GM19099 (cell line): ENCODE measurements around the gene ZNF423.

Source experiments
- POLR2A ChIP-seq: IDR thresholded peaks from 3 replicates; pipeline ENCODE4 v1.6.1; 2011; ENCODE audit warnings: low read depth; ENCODE audit not compliant: insufficient read length; ENCODE audit errors: extremely low read depth

ZNF423 gene

GRCh38 chr16:49700251-49701064 is 155.5 kb downstream of the ZNF423 start:
- no peak for TF ChIP-seq POLR2A

- TF ChIP-seq POLR2A, result no peak
Measured at GRCh38 chr16:49699841-49700175, 156.1 kb downstream of the ZNF423 start.

GRCh38 chr16:49698931-49699840 is 156.7 kb downstream of the ZNF423 start:
- TF ChIP-seq POLR2A, result no peak

DNA sequence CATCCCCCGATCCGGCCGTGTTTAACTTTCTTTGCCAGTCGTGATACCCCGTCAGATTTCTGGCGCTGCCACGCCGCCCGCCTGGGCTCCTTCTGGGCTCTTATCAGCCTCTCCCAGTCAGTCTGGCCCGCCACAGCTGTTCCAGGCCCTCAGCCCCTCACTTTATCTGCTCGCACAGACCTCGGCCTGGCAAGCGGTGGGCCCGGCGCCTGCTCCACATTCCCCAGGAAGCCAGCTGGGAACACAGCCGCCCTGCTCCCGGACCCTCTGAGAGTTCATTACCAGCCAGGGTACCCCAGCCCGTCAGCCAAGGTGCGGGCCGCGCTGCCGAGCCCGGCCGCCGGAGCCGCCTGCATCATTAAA is 157.5 kb downstream of the ZNF423 start:
- TF ChIP-seq POLR2A, result no peak

DNA sequence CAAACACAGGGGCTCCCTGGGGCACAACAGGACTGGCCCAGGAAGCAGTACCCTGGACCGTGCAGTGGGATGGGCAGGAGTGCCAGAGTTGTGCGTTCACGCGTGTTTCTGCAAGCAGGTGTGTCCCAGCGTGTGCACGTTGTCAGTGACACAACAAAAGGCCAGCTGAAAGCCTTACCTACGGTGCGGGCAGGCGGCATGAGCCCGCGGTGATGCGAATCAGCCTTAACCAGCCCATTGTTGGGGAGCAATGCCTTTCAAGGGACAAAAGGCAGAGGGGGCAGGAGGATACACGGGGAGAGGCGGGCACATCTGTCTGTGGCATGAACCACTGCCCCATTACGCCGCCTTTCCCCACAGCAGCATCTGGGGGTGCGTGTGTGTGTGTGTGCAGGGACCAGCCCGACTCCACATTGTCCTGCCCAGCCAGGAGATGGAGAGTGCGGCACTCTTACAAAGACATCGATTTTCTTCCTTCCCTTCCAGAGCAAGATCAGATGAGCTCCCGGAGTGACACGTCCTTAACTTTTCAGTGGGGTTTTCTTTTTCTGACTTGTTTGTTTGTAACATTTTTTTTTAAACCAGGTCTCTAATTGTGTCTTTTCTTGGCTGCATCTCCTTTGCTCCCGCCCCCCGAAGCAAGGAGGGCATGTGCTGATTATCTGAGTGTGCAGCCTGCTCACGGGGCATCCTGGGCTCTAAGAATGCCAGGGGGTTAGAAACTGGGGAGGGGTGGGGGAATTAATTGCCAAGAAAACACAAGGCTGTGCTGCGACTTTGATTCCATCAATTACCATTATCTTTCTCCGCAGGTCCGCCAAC is 158.1 kb downstream of the ZNF423 start:
- no peak for TF ChIP-seq POLR2A

DNA sequence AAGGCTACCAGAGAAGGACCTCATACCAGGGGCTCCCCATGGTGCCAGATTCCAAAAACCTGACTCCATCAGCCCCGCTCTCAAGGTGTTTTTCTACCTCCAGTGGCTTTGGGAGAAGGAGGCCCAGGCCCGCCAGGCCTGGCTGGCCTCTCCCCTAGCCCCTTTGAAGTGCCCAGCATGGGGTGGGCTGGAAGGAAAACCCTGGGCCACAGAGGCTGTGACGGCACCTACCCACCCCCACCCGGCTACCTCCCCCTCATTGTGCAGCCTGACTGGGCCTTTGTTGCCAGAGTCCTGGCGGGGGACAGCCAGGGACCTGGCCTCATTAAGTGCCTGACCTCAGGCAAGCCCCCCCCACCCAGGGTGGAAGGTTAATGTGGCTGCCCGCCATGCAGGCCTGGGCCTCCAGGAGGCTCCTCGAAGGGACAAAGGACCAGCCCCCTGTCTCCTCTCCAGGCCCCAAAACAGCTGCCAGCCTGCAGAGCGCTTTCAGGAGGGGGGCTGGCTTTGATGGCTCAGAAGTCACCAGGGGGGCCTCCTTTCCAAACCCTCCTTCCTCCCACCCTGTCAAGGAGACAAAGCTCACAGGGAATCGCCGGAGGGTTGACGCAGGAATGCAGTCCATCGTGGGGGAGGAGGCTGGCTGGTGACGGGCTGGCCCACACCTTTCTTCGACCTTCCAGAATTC is 159.4 kb downstream of the ZNF423 start:
- TF ChIP-seq POLR2A, result no peak

DNA sequence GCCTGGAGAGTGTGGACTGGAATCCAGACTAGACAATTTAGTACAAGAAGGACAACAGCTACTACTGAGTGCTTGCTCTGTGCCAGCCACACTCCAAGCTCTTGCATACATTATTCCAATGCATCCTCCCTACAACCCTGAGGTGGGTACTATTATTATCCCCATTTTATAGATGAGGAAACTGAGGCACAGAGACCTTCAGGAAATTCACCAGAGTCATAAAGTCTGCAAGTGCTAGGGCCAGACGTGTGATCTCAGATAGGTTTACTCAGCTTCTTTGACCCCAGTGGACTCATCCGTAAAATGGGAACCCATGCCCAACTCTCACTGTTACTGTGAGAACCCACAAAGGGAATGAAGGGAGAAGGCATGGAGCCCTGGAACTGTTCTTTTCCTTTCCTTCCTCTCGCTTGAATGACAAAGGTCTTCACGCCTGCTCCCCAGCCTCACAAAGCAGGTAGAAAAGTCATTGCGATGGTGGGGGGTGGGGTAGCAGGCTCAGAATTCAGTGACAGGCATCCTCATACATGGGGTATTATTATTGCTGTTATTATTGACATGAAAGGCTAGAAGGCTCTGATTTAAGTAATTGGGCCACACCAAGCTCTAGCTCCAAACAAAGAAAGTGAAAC is 160.0 kb downstream of the ZNF423 start:
- no peak for TF ChIP-seq POLR2A

DNA sequence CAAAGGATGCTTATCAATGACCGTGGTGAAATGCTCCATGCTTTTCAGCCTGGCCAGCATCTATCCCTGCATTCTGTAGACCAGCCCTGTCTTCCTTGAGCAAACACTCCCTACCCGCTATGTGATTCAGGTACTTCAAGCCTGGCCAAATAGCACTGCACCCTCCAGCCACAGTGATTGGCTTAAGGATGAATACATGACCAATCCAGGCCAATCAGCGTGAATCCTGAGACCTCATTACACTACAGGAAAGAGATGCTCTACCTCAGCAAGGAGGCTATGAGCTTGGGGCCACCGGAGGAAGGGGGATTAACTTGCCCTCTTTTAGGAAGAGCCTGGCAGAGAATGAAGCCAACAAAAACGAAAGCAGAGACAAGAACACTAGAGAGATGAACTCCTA is 162.5 kb downstream of the ZNF423 start:
- TF ChIP-seq POLR2A, result no peak

DNA sequence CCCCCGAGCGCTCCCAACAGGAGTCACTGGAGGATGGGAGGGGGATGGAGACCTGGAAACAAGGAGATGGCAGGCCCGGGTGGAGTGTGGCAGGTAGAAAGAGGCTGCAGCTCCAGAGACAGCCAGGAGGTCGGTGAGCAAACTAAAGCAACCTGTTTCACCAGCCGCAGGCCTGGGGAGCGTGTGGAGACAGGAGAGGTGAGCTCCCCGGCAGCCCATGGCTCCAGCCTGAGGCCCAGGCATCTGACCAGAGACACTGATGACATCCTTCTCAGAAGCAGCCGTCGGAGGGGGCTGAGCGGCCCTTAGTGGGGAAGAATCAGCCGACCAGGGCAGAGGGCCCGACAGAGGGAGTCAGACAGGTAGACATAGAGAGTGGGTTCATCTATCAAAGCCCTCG is 165.1 kb downstream of the ZNF423 start:
- TF ChIP-seq POLR2A, result no peak

DNA sequence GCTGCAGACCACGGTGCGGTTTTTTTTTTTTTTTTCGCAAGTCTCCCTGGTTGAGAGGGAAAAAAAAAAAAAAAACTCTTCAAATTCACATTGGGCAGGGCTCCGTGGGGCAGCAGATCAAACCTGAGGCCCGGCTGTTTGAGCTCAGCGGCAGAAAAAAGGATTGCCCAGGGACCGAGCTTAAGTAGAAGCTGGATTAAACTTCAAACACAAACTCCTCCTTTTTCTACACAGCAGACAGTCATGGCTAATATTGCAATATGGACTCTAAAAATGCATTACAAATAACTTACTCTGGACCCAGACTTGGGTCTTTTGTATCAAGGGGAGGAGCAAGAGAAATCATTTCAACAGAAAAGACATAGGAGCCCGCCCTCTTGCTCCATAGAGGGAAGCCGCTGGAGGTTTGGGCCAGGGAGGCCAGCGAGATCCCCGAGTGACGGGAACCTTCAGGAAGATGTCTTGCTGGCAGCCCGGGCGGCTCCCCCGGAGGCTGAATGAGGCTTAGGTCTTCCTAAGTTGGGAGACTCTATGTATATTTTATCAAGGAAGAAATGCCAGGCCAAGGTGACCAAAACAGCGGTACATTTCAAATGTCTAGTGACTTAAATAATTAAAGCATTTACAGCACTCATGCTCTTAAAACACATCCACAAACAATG is 167.7 kb downstream of the ZNF423 start:
- no peak for TF ChIP-seq POLR2A

DNA sequence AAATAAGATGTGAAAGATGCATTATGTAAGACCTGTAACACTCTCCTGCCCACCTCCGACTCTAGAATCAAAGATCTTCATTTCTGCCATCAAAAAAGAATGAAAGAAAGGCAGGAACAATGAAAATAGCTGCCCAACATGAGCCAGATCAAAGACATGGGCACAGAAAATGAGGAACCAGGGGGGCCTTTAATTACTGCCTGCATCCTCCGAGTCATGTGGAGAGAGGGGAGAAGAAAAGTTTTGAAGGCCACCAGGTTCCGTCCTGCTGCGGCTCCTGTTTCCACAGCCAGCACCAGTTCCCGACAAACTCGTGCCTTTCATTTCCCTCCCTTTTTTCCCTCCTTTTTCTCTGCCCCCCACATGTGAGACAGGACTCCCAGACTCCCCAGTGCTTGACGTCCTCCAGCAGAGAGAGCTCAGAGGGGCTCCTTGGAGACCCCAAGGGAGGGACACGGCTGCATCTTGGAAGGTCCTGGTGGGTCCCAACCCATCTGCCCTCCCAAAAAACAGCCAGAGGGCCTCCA is 168.4 kb downstream of the ZNF423 start:
- TF ChIP-seq POLR2A, result no peak

DNA sequence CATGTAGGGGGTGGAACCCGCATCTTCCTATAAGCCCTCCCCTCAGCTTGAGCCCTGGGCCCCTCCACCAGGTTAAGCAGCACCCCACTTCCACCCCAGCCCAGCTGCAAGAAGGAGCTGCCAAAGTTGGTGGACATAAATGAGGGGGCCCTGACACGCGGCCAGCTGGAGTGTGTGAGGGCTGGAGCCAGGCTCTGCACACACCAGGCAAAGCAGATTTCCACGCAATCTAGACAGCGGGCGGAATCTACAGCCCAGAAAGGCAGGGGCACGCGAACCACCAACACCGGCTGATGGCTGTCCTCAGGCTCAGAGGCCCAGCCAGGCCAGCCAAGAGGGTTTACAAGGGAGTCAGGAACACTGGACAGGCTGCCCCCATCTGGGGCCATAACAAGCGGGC is 171.2 kb downstream of the ZNF423 start:
- TF ChIP-seq POLR2A, result no peak

GRCh38 chr16:49682577-49683165 is 173.2 kb downstream of the ZNF423 start:
- TF ChIP-seq POLR2A, result no peak

- no peak for TF ChIP-seq POLR2A
Measured at GRCh38 chr16:49681217-49681883, 174.6 kb downstream of the ZNF423 start.
